Neural cell (in vitro differentiated cells): Measurements from ENCODE around the gene C19orf53. TPM values are rescaled to one million over a fixed set of nuclear protein-coding genes. Genes with fewer than 3 reads are reported as not detected.

Experiments used
- H2AFZ ChIP-seq: fragments of 200-600, 300-800 bp; sonication (generic), shearing (Covaris generic); 2 replicates; pipeline ENCODE4 v1.6.0; 2014; ENCODE audit warnings: low read depth, mild to moderate bottlenecking, antibody characterized with exemption, low read length, moderate library complexity
- H3F3A ChIP-seq: fragments of 200-600 bp; shearing (Covaris generic); 2 replicates; pipeline ENCODE4 v1.6.1; 2016; ENCODE audit warnings: mild to moderate bottlenecking, moderate library complexity, mixed read lengths, antibody characterized with exemption, low read length; ENCODE audit not compliant: insufficient read depth, poor library complexity, severe bottlenecking
- H3K27ac ChIP-seq: fragments of 200-600, 300-800 bp; sonication (generic), shearing (Covaris generic); 2 replicates; pipeline ENCODE4 v1.5.1; 2014; ENCODE audit warnings: mild to moderate bottlenecking, low read length, moderate library complexity
- H3K27me3 ChIP-seq: fragments of 300-800, 200-600 bp; sonication (generic), shearing (Covaris generic); 2 replicates; pipeline ENCODE4 v1.6.0; 2014; ENCODE audit warnings: mild to moderate bottlenecking, low read depth, low read length, moderate library complexity; ENCODE audit not compliant: insufficient read depth
- H3K36me3 ChIP-seq: fragments of 300-800, 200-600 bp; sonication (generic), shearing (Covaris generic); 2 replicates; pipeline ENCODE4 v1.5.1; 2014; ENCODE audit warnings: mild to moderate bottlenecking, antibody characterized with exemption, low read length, moderate library complexity; ENCODE audit not compliant: insufficient read depth
- H3K4me2 ChIP-seq: fragments of 300-800, 200-600 bp; sonication (generic), shearing (Covaris generic); 2 replicates; pipeline ENCODE4 v1.6.0; 2014; ENCODE audit warnings: mild to moderate bottlenecking, low read length
- H3K4me3 ChIP-seq: fragments of 300-800, 200-600 bp; sonication (generic), shearing (Covaris generic); 2 replicates; pipeline ENCODE4 v1.5.1; 2014; ENCODE audit warnings: mild to moderate bottlenecking, low read length, moderate library complexity
- H3K79me2 ChIP-seq: fragments of 200-600 bp; shearing (Covaris generic); replicated peaks from 2 replicates; pipeline ENCODE4 v1.6.0; 2014; ENCODE audit warnings: mild to moderate bottlenecking, low read length, moderate library complexity; ENCODE audit not compliant: insufficient read depth
- H3K9ac ChIP-seq: fragments of 300-800, 200-600 bp; sonication (generic), shearing (Covaris generic); 2 replicates; pipeline ENCODE4 v1.6.1; 2016; ENCODE audit warnings: mild to moderate bottlenecking, low read length, mixed read lengths
- H3K9me2 ChIP-seq: fragments of 200-600 bp; shearing (Covaris generic); 2 replicates; pipeline ENCODE4 v1.6.1; 2016; ENCODE audit warnings: mild to moderate bottlenecking, low read length, mixed read lengths; ENCODE audit not compliant: insufficient read depth
- H3K9me3 ChIP-seq: fragments of 200-600, 300-800 bp; sonication (generic), shearing (Covaris generic); 2 replicates; pipeline ENCODE4 v1.6.1; 2016; ENCODE audit warnings: mild to moderate bottlenecking, mixed run types, low read length, moderate library complexity, mixed read lengths
- H4K20me1 ChIP-seq: fragments of 200-600 bp; shearing (Covaris generic); 2 replicates; pipeline ENCODE4 v1.6.1; 2016; ENCODE audit warnings: mild to moderate bottlenecking, mixed run types; ENCODE audit not compliant: insufficient read depth
- EP300 ChIP-seq: fragments of 450-650 bp; conservative IDR thresholded peaks from 2 replicates; pipeline ENCODE4 v1.6.1; 2014; ENCODE audit warnings: antibody characterized with exemption, mild to moderate bottlenecking, moderate library complexity; ENCODE audit not compliant: poor library complexity, severe bottlenecking
- EZH2 ChIP-seq: fragments of 200-600, 300-800 bp; shearing (Covaris generic), sonication (generic); IDR thresholded peaks from 2 replicates; pipeline ENCODE4 v1.6.1; 2014; ENCODE audit warnings: antibody characterized with exemption, low read length, borderline replicate concordance, mild to moderate bottlenecking; ENCODE audit not compliant: insufficient read depth, poor library complexity, severe bottlenecking
- MXI1 ChIP-seq: fragments of 450-650 bp; conservative IDR thresholded peaks from 2 replicates; pipeline ENCODE4 v1.6.1; 2014; ENCODE audit warnings: antibody characterized with exemption, mild to moderate bottlenecking; ENCODE audit not compliant: poor library complexity, severe bottlenecking
- POLR2AphosphoS5 ChIP-seq: IDR thresholded peaks from 2 replicates; pipeline ENCODE4 v1.6.1; 2012
- RAD21 ChIP-seq: fragments of 450-650 bp; conservative IDR thresholded peaks from 2 replicates; pipeline ENCODE4 v1.6.1; 2014; ENCODE audit warnings: antibody characterized with exemption, mild to moderate bottlenecking, moderate library complexity
- SMC3 ChIP-seq: fragments of 450-650 bp; conservative IDR thresholded peaks from 2 replicates; pipeline ENCODE4 v1.6.1; 2014; ENCODE audit warnings: antibody characterized with exemption, mild to moderate bottlenecking, moderate library complexity; ENCODE audit not compliant: poor library complexity
- TAF1 ChIP-seq: IDR thresholded peaks from 2 replicates; pipeline ENCODE4 v1.6.1; 2012; ENCODE audit warnings: low read depth
- polyA plus RNA-seq: library from polyadenylated mRNA; depleted of rRNA; stranded (reverse); fragments of >200 nt; gene quantifications from 2 replicates; pipeline ENCODE4 v1.2.3, GENCODE V29; 2014
- TF ChIP-seq, protein P1 (sequence below): fragments of 450-650 bp; IDR thresholded peaks from 2 replicates; pipeline ENCODE4 v1.5.1; 2014; ENCODE audit warnings: antibody characterized with exemption, mild to moderate bottlenecking, moderate library complexity; ENCODE audit not compliant: poor library complexity, severe bottlenecking
- TF ChIP-seq, protein P2 (sequence below): IDR thresholded peaks from 2 replicates; pipeline ENCODE4 v1.6.1; 2012; ENCODE audit warnings: borderline replicate concordance

The C19orf53 gene
- polyA plus RNA-seq, 1 donor from 2014 or later, result 104 TPM

DNA sequence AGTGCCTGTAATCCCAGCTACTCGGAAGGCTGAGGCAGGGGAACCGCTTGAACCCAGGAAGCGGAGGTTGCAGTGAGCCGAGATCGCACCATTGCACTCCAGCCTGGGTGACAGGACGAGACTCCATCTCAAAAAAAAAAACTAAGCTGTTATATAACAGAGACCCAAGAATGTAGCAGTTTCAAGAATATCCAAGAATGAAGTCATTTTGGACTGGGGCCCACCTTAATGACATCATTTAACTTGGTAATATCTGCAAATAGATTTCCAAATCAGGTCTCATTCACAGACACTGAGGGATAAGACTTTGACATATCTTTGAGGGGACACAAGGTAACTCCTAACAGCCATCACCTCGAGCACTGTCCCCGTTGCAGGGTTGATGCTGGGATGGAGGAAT is 46.5 kb upstream of the C19orf53 start:
- no peaks in the 10 kb centered on the region for H3K9me3 ChIP-seq
- no peaks in the 10 kb centered on the region for H3K36me3 ChIP-seq
- H3K27ac ChIP-seq, result no peak overlapping the region
- TF ChIP-seq, protein P1, sequence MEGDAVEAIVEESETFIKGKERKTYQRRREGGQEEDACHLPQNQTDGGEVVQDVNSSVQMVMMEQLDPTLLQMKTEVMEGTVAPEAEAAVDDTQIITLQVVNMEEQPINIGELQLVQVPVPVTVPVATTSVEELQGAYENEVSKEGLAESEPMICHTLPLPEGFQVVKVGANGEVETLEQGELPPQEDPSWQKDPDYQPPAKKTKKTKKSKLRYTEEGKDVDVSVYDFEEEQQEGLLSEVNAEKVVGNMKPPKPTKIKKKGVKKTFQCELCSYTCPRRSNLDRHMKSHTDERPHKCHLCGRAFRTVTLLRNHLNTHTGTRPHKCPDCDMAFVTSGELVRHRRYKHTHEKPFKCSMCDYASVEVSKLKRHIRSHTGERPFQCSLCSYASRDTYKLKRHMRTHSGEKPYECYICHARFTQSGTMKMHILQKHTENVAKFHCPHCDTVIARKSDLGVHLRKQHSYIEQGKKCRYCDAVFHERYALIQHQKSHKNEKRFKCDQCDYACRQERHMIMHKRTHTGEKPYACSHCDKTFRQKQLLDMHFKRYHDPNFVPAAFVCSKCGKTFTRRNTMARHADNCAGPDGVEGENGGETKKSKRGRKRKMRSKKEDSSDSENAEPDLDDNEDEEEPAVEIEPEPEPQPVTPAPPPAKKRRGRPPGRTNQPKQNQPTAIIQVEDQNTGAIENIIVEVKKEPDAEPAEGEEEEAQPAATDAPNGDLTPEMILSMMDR, result no peak
- no peak for TF ChIP-seq SMC3
- no peak for TF ChIP-seq RAD21
- no peak for TF ChIP-seq MXI1
- no peak for TF ChIP-seq POLR2AphosphoS5
- no peak for TF ChIP-seq EZH2
- TF ChIP-seq EP300, result no peak
- TF ChIP-seq TAF1, result no peak
- TF ChIP-seq, protein P2, sequence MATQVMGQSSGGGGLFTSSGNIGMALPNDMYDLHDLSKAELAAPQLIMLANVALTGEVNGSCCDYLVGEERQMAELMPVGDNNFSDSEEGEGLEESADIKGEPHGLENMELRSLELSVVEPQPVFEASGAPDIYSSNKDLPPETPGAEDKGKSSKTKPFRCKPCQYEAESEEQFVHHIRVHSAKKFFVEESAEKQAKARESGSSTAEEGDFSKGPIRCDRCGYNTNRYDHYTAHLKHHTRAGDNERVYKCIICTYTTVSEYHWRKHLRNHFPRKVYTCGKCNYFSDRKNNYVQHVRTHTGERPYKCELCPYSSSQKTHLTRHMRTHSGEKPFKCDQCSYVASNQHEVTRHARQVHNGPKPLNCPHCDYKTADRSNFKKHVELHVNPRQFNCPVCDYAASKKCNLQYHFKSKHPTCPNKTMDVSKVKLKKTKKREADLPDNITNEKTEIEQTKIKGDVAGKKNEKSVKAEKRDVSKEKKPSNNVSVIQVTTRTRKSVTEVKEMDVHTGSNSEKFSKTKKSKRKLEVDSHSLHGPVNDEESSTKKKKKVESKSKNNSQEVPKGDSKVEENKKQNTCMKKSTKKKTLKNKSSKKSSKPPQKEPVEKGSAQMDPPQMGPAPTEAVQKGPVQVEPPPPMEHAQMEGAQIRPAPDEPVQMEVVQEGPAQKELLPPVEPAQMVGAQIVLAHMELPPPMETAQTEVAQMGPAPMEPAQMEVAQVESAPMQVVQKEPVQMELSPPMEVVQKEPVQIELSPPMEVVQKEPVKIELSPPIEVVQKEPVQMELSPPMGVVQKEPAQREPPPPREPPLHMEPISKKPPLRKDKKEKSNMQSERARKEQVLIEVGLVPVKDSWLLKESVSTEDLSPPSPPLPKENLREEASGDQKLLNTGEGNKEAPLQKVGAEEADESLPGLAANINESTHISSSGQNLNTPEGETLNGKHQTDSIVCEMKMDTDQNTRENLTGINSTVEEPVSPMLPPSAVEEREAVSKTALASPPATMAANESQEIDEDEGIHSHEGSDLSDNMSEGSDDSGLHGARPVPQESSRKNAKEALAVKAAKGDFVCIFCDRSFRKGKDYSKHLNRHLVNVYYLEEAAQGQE, result no peak
- no peaks in the 10 kb centered on the region for H3F3A ChIP-seq
- H3K4me3 ChIP-seq, result no peak overlapping the region
- no peak overlapping the region for H2AFZ ChIP-seq
- H3K79me2 ChIP-seq, result peaks cover 4% of the 10 kb centered on the region
- no peak overlapping the region for H3K9ac ChIP-seq
- H3K9me2 ChIP-seq, result no peaks in the 10 kb centered on the region
- no peak overlapping the region for H3K4me2 ChIP-seq
- no peaks in the 10 kb centered on the region for H3K27me3 ChIP-seq
- H4K20me1 ChIP-seq, result no peaks in the 10 kb centered on the region

DNA sequence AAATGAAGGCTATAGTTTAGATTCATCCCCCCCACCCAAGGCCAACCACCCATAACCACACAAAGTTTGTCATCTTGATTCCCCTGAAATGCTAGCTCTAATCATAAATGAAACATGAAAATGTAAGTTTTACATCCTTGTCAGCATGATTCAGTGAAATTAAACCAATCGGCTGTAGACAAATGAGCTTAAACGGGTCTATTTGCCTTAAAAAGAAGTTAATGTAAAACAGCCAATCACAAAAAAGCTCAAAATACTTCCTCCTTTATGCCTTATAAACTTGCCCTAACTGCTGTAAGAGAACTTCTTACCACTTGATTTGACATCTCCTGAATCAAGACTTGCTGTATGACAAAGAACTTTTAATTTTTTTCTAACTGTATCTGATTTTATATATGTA is 44.4 kb upstream of the C19orf53 start:
- Histone ChIP-seq H3K9me3 (no peaks in the 10 kb centered on the region), H3K27ac (no peak overlapping the region), H3K4me3 (no peak overlapping the region), H3K9ac (no peak overlapping the region), H3F3A (no peaks in the 10 kb centered on the region), H4K20me1 (no peaks in the 10 kb centered on the region), H3K27me3 (no peaks in the 10 kb centered on the region), H2AFZ (no peak overlapping the region), H3K79me2 (peaks cover 4% of the 10 kb centered on the region), H3K4me2 (no peak overlapping the region), H3K9me2 (no peaks in the 10 kb centered on the region), H3K36me3 (no peaks in the 10 kb centered on the region)
- TF ChIP-seq RAD21, result no peak
- no peak for TF ChIP-seq POLR2AphosphoS5
- no peak for TF ChIP-seq MXI1
- TF ChIP-seq EP300, result no peak
- TF ChIP-seq SMC3, result no peak
- TF ChIP-seq, protein P1, result no peak
- TF ChIP-seq TAF1, result no peak
- TF ChIP-seq, protein P2, result no peak
- no peak for TF ChIP-seq EZH2
